ENCODE measurements around the gene CHST8. TPM values are rescaled to one million over a fixed set of nuclear protein-coding genes. Genes with fewer than 3 reads are reported as not detected.

The CHST8 gene
- total RNA-seq, 1 experiment from 2014 or later = 33.5 TPM

- ChIA-PET POLR2A (no interaction called here), CTCF (interaction anchor here (1.5 kb wide), 1 partner anchor 221 kb away, joined by 3 read pairs; no protein-coding TSS in a partner anchor)
- Mint-ChIP-seq H3K9me3 (no peaks in the 10 kb centered on the region), H3K36me3 (no peaks in the 10 kb centered on the region), H3K27ac (no peak overlapping the region), H3K27me3 (ENCODE audit: low read depth) (no peaks in the 10 kb centered on the region), H3K4me3 (no peak overlapping the region), H3K4me1 (no peaks in the 10 kb centered on the region)
- TF ChIP-seq OVOL2 (CRISPR knock-in tag; IDR thresholded peaks at IDR 0.05; ENCODE audit: borderline replicate concordance) = no peak
- no peak for TF ChIP-seq IRF2 (CRISPR knock-in tag; IDR thresholded peaks at IDR 0.05; ENCODE audit: borderline replicate concordance, low read depth)
- no peak for TF ChIP-seq NFE2L1 (CRISPR knock-in tag; IDR thresholded peaks at IDR 0.05)
- TF ChIP-seq ZMAT4 (CRISPR knock-in tag; IDR thresholded peaks at IDR 0.05) = no peak
- TF ChIP-seq TP53 (CRISPR knock-in tag; IDR thresholded peaks at IDR 0.05) = no peak
- no peak for TF ChIP-seq ZNF232 (CRISPR knock-in tag; IDR thresholded peaks at IDR 0.05)
- no peak for TF ChIP-seq ZNF121 (CRISPR knock-in tag; IDR thresholded peaks at IDR 0.05)
- no peak for TF ChIP-seq ZSCAN18 (CRISPR knock-in tag; IDR thresholded peaks at IDR 0.05)
- no peak for TF ChIP-seq CREB1 (CRISPR knock-in tag; IDR thresholded peaks at IDR 0.05)
- TF ChIP-seq MAX (CRISPR knock-in tag; IDR thresholded peaks at IDR 0.05) = no peak
- TF ChIP-seq IRF1 (CRISPR knock-in tag; IDR thresholded peaks at IDR 0.05) = no peak
- no peak for TF ChIP-seq MYBL2 (CRISPR knock-in tag; IDR thresholded peaks at IDR 0.05)
- TF ChIP-seq NR2C2 (CRISPR knock-in tag; IDR thresholded peaks at IDR 0.05) = no peak
- ATAC-seq (no peak), DNase-seq (ENCODE audit: low spot score) (no peak)
Observed at GRCh38 chr19:33668968-33669367, 47.2 kb downstream of the CHST8 start.

GRCh38 chr19:33669376-33669775, 47.6 kb downstream of the CHST8 start:
- POLR2A ChIA-PET = no interaction called here
- peaks cover 2% of the 10 kb centered on the region; the same call in 1 of the 2 replicates for H3K4me1 Mint-ChIP-seq
- DNase-seq (ENCODE audit: low spot score) (no peak), ATAC-seq (no peak)
- no peak overlapping the region for H3K4me3 Mint-ChIP-seq
- H3K9me3 Mint-ChIP-seq = no peaks in the 10 kb centered on the region
- CTCF ChIA-PET = interaction anchor here (1.5 kb wide), 1 partner anchor 222 kb away, joined by 3 read pairs; no protein-coding TSS in a partner anchor
- H3K27ac Mint-ChIP-seq = no peak overlapping the region
- no peaks in the 10 kb centered on the region for H3K36me3 Mint-ChIP-seq
- H3K27me3 Mint-ChIP-seq (ENCODE audit: low read depth) = no peaks in the 10 kb centered on the region
- TF ChIP-seq ATF1 (CRISPR knock-in tag; IDR thresholded peaks at IDR 0.05) (no peak), ZNF263 (CRISPR knock-in tag; IDR thresholded peaks at IDR 0.05; ENCODE audit: low read depth) (no peak), KAT7 (CRISPR knock-in tag; IDR thresholded peaks at IDR 0.05; ENCODE audit: borderline replicate concordance) (no peak), SMAD3 (CRISPR knock-in tag; IDR thresholded peaks at IDR 0.05; ENCODE audit: borderline replicate concordance) (no peak), ZNF317 (CRISPR knock-in tag; IDR thresholded peaks at IDR 0.05; ENCODE audit: borderline replicate concordance, low read depth) (no peak), EMX1 (CRISPR knock-in tag; IDR thresholded peaks at IDR 0.05) (no peak), JAZF1 (CRISPR knock-in tag; IDR thresholded peaks at IDR 0.05) (no peak), PRRX2 (CRISPR knock-in tag; IDR thresholded peaks at IDR 0.05) (no peak), SP1 (CRISPR knock-in tag; conservative IDR thresholded peaks at IDR 0.05) (no peak), GABPB1 (CRISPR knock-in tag; IDR thresholded peaks at IDR 0.05) (no peak), ATF3 (CRISPR knock-in tag; conservative IDR thresholded peaks at IDR 0.05) (no peak), CREM (CRISPR knock-in tag; IDR thresholded peaks at IDR 0.05) (no peak), ZNF138 (CRISPR knock-in tag; conservative IDR thresholded peaks at IDR 0.05) (no peak), HMGXB4 (CRISPR knock-in tag; IDR thresholded peaks at IDR 0.05) (no peak), ZBTB43 (CRISPR knock-in tag; IDR thresholded peaks at IDR 0.05) (no peak), ZNF281 (CRISPR knock-in tag; IDR thresholded peaks at IDR 0.05) (no peak)

All from WTC11 (cell line).